T-helper 9 cell (primary cell): Measurements from ENCODE around the gene WFIKKN2.

Experiments
- DNase-seq: peaks from one replicate; pipeline ENCODE4 v3.0.0-alpha.2; 2020

The WFIKKN2 gene

GRCh38 chr17:50813583-50813982 is 21.8 kb upstream of the WFIKKN2 start:
- DNase-seq = no peak

- DNase-seq = no peak
Measured at GRCh38 chr17:50815400-50815799, 20.0 kb upstream of the WFIKKN2 start.

GRCh38 chr17:50816271-50816670 is 19.1 kb upstream of the WFIKKN2 start:
- no peak for DNase-seq

GRCh38 chr17:50816771-50817751 is 18.3 kb upstream of the WFIKKN2 start:
- DNase-seq = peak; percentile 58

GRCh38 chr17:50817838-50818237 is 17.5 kb upstream of the WFIKKN2 start:
- DNase-seq = no peak

- DNase-seq = no peak
Measured at GRCh38 chr17:50818261-50818660, 17.1 kb upstream of the WFIKKN2 start.

- DNase-seq = no peak
Measured at GRCh38 chr17:50818921-50819657, 16.3 kb upstream of the WFIKKN2 start.

- no peak for DNase-seq
Measured at GRCh38 chr17:50820651-50821050, 14.7 kb upstream of the WFIKKN2 start.

GRCh38 chr17:50822550-50822949 is 12.8 kb upstream of the WFIKKN2 start:
- DNase-seq = no peak

- DNase-seq = no peak
Measured at GRCh38 chr17:50824429-50824828, 11.0 kb upstream of the WFIKKN2 start.

GRCh38 chr17:50825188-50825587 is 10.2 kb upstream of the WFIKKN2 start:
- no peak for DNase-seq

- DNase-seq = no peak
Measured at GRCh38 chr17:50828508-50829170, 6.7 kb upstream of the WFIKKN2 start.

GRCh38 chr17:50829332-50829731 is 6.1 kb upstream of the WFIKKN2 start:
- DNase-seq = no peak

GRCh38 chr17:50830352-50830751 is 5.0 kb upstream of the WFIKKN2 start:
- DNase-seq = no peak

- DNase-seq = no peak
Measured at GRCh38 chr17:50830994-50831393, 4.4 kb upstream of the WFIKKN2 start.

- DNase-seq = no peak
Measured at GRCh38 chr17:50831471-50831928, 3.9 kb upstream of the WFIKKN2 start.

- DNase-seq = no peak
Measured at GRCh38 chr17:50832267-50832863, 3.0 kb upstream of the WFIKKN2 start.

- no peak for DNase-seq
Measured at GRCh38 chr17:50832864-50833381, 2.5 kb upstream of the WFIKKN2 start.

GRCh38 chr17:50833510-50834428 is 1.6 kb upstream of the WFIKKN2 start:
- no peak for DNase-seq

- DNase-seq = no peak
Measured at GRCh38 chr17:50834429-50835300, 721 bp upstream of the WFIKKN2 start.
